Sigmoid colon (tissue), 4 donors: ENCODE measurements around the gene KREMEN2.

Experiments
- EP300 ChIP-seq, 4 donors: sonication (generic); formaldehyde crosslinking; IDR thresholded peaks; one replicate each; pipeline ENCODE4 v1.6.1; 2017; ENCODE audit warnings: antibody characterized with exemption in 4 of 4
- POLR2A ChIP-seq, 2 donors: fragments of 450-650 bp; IDR thresholded peaks; one replicate each; pipeline ENCODE4 v1.6.1; 2016; ENCODE audit warnings: antibody characterized with exemption in 2 of 2, mild to moderate bottlenecking in 2 of 2, moderate library complexity in 2 of 2
- POLR2AphosphoS5 ChIP-seq, 4 donors: sonication (generic); formaldehyde crosslinking; IDR thresholded peaks; one replicate each; pipeline ENCODE4 v1.6.1; 2017; ENCODE audit warnings: antibody characterized with exemption in 4 of 4
- TF ChIP-seq, protein P1 (sequence below), 4 experiments: fragments of 450-650 bp in 3 of 4; fragments of 200-600 bp in 1 of 4; IDR thresholded peaks; one replicate each; pipeline ENCODE4 v1.5.1; 2016 to 2019; ENCODE audit warnings: antibody characterized with exemption in 4 of 4, mild to moderate bottlenecking in 3 of 4, moderate library complexity in 2 of 4

DNA sequence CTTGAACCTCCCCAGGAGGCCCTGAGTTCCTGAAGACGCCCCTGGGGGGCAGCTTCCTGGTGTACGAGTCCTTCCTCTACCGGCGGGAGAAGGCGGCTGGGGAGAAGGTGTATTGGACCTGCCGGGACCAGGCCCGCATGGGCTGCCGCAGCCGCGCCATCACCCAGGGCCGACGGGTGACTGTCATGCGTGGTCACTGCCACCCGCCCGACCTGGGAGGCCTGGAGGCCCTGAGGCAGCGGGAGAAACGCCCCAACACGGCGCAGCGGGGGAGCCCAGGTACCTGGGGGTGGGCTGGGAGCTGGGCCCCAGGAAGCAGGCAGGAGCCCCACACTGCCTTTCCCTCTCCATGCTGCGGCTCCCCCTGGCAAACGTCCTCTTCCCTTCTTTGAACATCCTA is 30.4 kb upstream of the KREMEN2 start:
- TF ChIP-seq, protein P1, sequence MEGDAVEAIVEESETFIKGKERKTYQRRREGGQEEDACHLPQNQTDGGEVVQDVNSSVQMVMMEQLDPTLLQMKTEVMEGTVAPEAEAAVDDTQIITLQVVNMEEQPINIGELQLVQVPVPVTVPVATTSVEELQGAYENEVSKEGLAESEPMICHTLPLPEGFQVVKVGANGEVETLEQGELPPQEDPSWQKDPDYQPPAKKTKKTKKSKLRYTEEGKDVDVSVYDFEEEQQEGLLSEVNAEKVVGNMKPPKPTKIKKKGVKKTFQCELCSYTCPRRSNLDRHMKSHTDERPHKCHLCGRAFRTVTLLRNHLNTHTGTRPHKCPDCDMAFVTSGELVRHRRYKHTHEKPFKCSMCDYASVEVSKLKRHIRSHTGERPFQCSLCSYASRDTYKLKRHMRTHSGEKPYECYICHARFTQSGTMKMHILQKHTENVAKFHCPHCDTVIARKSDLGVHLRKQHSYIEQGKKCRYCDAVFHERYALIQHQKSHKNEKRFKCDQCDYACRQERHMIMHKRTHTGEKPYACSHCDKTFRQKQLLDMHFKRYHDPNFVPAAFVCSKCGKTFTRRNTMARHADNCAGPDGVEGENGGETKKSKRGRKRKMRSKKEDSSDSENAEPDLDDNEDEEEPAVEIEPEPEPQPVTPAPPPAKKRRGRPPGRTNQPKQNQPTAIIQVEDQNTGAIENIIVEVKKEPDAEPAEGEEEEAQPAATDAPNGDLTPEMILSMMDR (IDR thresholded peaks at IDR 0.05), result no peak
- no peak for TF ChIP-seq POLR2A (IDR thresholded peaks at IDR 0.05)
- TF ChIP-seq EP300 (IDR thresholded peaks at IDR 0.05), result no peak
- no peak for TF ChIP-seq POLR2AphosphoS5 (IDR thresholded peaks at IDR 0.05)
